Nephron progenitor cell (in vitro differentiated cells): Measurements from ENCODE around the gene NEAT1.

Experiments
- DNase-seq: peaks from one replicate; pipeline ENCODE4 v3.0.0; 2021
- H3K27ac Mint-ChIP-seq: 2 replicates; pipeline ENCODE4 v1.8.0; 2021; ENCODE audit warnings: mild to moderate bottlenecking, moderate library complexity, mixed read lengths
- H3K27me3 Mint-ChIP-seq: 2 replicates; pipeline ENCODE4 v1.8.0; 2021; ENCODE audit warnings: mild to moderate bottlenecking, low read depth, mixed read lengths; ENCODE audit not compliant: poor library complexity
- H3K36me3 Mint-ChIP-seq: 2 replicates; pipeline ENCODE4 v1.8.0; 2021; ENCODE audit warnings: low read depth, mixed read lengths
- H3K4me1 Mint-ChIP-seq: 2 replicates; pipeline ENCODE4 v1.8.0; 2021; ENCODE audit warnings: mixed read lengths
- H3K4me3 Mint-ChIP-seq: 2 replicates; pipeline ENCODE4 v1.8.0; 2021; ENCODE audit warnings: mild to moderate bottlenecking, moderate library complexity, mixed read lengths
- H3K9me3 Mint-ChIP-seq: 2 replicates; pipeline ENCODE4 v1.8.0; 2021; ENCODE audit warnings: mild to moderate bottlenecking, moderate library complexity, mixed read lengths
- CTCF ChIP-seq: fragments of 200-600 bp; sonication (generic); IDR thresholded peaks from 2 replicates; pipeline ENCODE4 v1.5.0; 2021; ENCODE audit warnings: antibody characterized with exemption

The NEAT1 gene

GRCh38 chr11:65422633-65423515 is at the start of gene NEAT1:
TSS of gene NEAT1 (plus strand) at chr11:65422798.
- H3K27me3 Mint-ChIP-seq, result no peaks in the 10 kb centered on the region
- peak within 1 kb of the TSS; percentile 95 for H3K4me3 Mint-ChIP-seq
- H3K27ac Mint-ChIP-seq, result peak within 1 kb of the TSS; percentile 100
- no peaks in the 10 kb centered on the region for H3K9me3 Mint-ChIP-seq
- peaks cover 95% of the 10 kb centered on the region for H3K4me1 Mint-ChIP-seq
- peak; percentile 92 for DNase-seq
- no peaks in the 10 kb centered on the region for H3K36me3 Mint-ChIP-seq
- TF ChIP-seq CTCF, result no peak

- Mint-ChIP-seq H3K36me3 (no peaks in the 10 kb centered on the region), H3K4me1 (peaks cover 20% of the 10 kb centered on the region), H3K27ac (no peak overlapping the region), H3K9me3 (no peaks in the 10 kb centered on the region), H3K4me3 (no peak overlapping the region), H3K27me3 (peaks cover 20% of the 10 kb centered on the region)
- no peak for DNase-seq
- TF ChIP-seq CTCF, result no peak
Measured at GRCh38 chr11:65373839-65374580, 48.6 kb upstream of the NEAT1 start.

GRCh38 chr11:65375012-65375411 is 47.6 kb upstream of the NEAT1 start:
- Mint-ChIP-seq H3K36me3 (no peaks in the 10 kb centered on the region), H3K9me3 (no peaks in the 10 kb centered on the region), H3K4me1 (peaks cover 20% of the 10 kb centered on the region), H3K4me3 (no peak overlapping the region), H3K27me3 (peaks cover 20% of the 10 kb centered on the region), H3K27ac (peak overlapping the region; percentile 57)
- TF ChIP-seq CTCF, result no peak
- DNase-seq, result no peak

GRCh38 chr11:65376138-65376713 is 46.4 kb upstream of the NEAT1 start:
- H3K27me3 Mint-ChIP-seq, result peaks cover 20% of the 10 kb centered on the region
- peaks cover 20% of the 10 kb centered on the region for H3K4me1 Mint-ChIP-seq
- no peak overlapping the region for H3K27ac Mint-ChIP-seq
- no peak for TF ChIP-seq CTCF
- no peak for DNase-seq
- no peaks in the 10 kb centered on the region for H3K9me3 Mint-ChIP-seq
- H3K4me3 Mint-ChIP-seq, result no peak overlapping the region
- H3K36me3 Mint-ChIP-seq, result no peaks in the 10 kb centered on the region

- H3K4me1 Mint-ChIP-seq, result peaks cover 25% of the 10 kb centered on the region
- DNase-seq, result no peak
- no peak for TF ChIP-seq CTCF
- peaks cover 19% of the 10 kb centered on the region for H3K27me3 Mint-ChIP-seq
- H3K4me3 Mint-ChIP-seq, result no peak overlapping the region
- H3K9me3 Mint-ChIP-seq, result no peaks in the 10 kb centered on the region
- no peaks in the 10 kb centered on the region for H3K36me3 Mint-ChIP-seq
- H3K27ac Mint-ChIP-seq, result no peak overlapping the region
Measured at GRCh38 chr11:65377036-65377435, 45.6 kb upstream of the NEAT1 start.
